Measurements from ENCODE around the gene MUTYH. TPM values are rescaled to one million over a fixed set of nuclear protein-coding genes. Genes with fewer than 3 reads are reported as not detected.

Gene MUTYH
- total and polyA plus RNA-seq, 8 donors, result 9.5 to 44.2 (median 12.8) TPM

DNA sequence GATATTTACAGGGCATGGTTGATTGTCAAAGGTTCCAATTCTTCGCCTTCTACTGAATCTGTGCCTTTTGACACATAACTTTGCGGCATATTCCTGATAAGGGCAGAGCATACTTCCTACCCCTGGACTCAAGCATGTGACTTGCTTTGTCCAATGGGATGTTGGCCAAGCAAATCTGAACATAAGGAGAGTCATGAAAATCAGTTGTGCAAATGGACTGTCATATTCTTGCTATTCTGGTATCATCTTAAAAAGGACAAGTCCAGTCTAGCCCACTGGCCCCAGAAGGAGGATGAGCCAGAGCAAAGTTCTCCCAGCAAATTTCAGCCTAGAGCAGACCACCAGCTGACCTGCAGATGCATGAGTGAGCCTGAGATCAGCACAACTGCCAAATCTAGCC, 41.0 kb upstream of the MUTYH start:
- TF ChIP-seq, protein P1, sequence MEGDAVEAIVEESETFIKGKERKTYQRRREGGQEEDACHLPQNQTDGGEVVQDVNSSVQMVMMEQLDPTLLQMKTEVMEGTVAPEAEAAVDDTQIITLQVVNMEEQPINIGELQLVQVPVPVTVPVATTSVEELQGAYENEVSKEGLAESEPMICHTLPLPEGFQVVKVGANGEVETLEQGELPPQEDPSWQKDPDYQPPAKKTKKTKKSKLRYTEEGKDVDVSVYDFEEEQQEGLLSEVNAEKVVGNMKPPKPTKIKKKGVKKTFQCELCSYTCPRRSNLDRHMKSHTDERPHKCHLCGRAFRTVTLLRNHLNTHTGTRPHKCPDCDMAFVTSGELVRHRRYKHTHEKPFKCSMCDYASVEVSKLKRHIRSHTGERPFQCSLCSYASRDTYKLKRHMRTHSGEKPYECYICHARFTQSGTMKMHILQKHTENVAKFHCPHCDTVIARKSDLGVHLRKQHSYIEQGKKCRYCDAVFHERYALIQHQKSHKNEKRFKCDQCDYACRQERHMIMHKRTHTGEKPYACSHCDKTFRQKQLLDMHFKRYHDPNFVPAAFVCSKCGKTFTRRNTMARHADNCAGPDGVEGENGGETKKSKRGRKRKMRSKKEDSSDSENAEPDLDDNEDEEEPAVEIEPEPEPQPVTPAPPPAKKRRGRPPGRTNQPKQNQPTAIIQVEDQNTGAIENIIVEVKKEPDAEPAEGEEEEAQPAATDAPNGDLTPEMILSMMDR (IDR thresholded peaks at IDR 0.05), result no peak
- no peaks in the 10 kb centered on the region for H3K27me3 ChIP-seq
- H3K36me3 ChIP-seq, result no peaks in the 10 kb centered on the region
- intact Hi-C loops (cut with DNase I), result no loop called here
- H3K4me1 ChIP-seq, result no peaks in the 10 kb centered on the region
- H3K27ac ChIP-seq, result no peak overlapping the region
- no peaks in the 10 kb centered on the region for H3K9me3 ChIP-seq
- DNase-seq (no peak), FAIRE-seq (no peak), ATAC-seq (no peak)
- WGBS, 2 donors, result 92 to 93% methylated on average over 2 of the region's 2 CpGs
- H3K4me3 ChIP-seq, result no peak overlapping the region

DNA sequence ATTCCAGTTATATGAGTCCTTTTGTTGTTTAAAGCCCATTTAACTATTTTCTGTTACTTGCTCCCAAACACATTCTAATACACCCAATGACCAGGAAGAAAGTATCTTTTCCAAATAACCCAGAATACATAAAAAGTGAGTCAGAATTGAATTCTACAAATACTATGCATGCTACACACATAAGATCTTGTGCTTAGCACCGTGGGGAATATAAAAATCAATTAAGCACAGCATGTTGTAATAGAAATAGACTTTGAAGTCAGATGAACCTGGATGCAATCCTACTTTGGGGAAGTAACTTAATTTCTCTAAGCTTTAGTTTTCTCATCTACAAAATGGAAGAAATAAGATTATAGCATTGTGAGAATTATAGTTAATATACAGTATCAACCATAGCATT, 40.5 kb upstream of the MUTYH start:
- Histone ChIP-seq H3K27me3 (no peaks in the 10 kb centered on the region), H3K4me1 (no peaks in the 10 kb centered on the region), H3K36me3 (no peaks in the 10 kb centered on the region), H3K27ac (no peak overlapping the region), H3K9me3 (no peaks in the 10 kb centered on the region), H3K4me3 (no peak overlapping the region)
- intact Hi-C loops (cut with DNase I), result no loop called here
- WGBS, 2 donors, result 79 to 85% methylated on average over 1 of the region's 1 CpG
- DNase-seq (no peak), FAIRE-seq (no peak), ATAC-seq (no peak)
- TF ChIP-seq, protein P1 (IDR thresholded peaks at IDR 0.05), result no peak

DNA sequence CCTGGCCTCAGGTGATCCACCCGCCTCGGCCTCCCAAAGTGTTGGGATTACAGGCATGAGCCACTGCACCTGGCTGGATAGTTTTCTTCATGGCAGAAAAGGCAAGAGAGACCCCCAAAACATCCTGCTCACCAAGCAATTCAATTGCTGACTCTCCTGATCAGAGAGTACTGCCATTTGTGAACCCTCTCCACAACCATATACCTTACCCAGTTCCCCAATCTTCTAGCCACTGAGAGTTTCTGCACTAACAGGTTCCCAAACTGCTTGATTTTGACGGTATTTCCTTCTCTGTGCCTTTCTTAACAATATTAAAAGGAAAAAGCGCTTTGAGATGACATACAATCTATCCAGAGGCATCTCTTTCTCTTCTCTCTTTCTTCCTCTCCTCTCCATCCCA, 39.9 kb upstream of the MUTYH start:
- H3K4me3 ChIP-seq, result no peak overlapping the region
- no peaks in the 10 kb centered on the region for H3K9me3 ChIP-seq
- H3K4me1 ChIP-seq, result no peaks in the 10 kb centered on the region
- ATAC-seq (no peak), DNase-seq (no peak), FAIRE-seq (no peak)
- WGBS, 2 donors, result 89 to 90% methylated on average over 4 of the region's 4 CpGs
- H3K27me3 ChIP-seq, result no peaks in the 10 kb centered on the region
- intact Hi-C loops (cut with DNase I), result no loop called here
- no peaks in the 10 kb centered on the region for H3K36me3 ChIP-seq
- H3K27ac ChIP-seq, result no peak overlapping the region
- TF ChIP-seq, protein P1 (IDR thresholded peaks at IDR 0.05), result no peak

GRCh38 chr1:45379524-45379923, 39.3 kb upstream of the MUTYH start:
- ATAC-seq (no peak), DNase-seq (no peak), FAIRE-seq (no peak)
- Histone ChIP-seq H3K4me1 (no peaks in the 10 kb centered on the region), H3K4me3 (no peak overlapping the region), H3K36me3 (no peaks in the 10 kb centered on the region), H3K27me3 (no peaks in the 10 kb centered on the region), H3K9me3 (no peaks in the 10 kb centered on the region), H3K27ac (no peak overlapping the region)
- WGBS, 2 donors, result 93 to 96% methylated on average over 6 of the region's 6 CpGs
- TF ChIP-seq, protein P1 (IDR thresholded peaks at IDR 0.05), result no peak
- intact Hi-C loops (cut with DNase I), result no loop called here

GRCh38 chr1:45378184-45378583, 37.9 kb upstream of the MUTYH start:
- ATAC-seq (no peak), FAIRE-seq (no peak), DNase-seq (no peak)
- H3K27me3 ChIP-seq, result no peaks in the 10 kb centered on the region
- no peak overlapping the region for H3K27ac ChIP-seq
- intact Hi-C loops (cut with DNase I), result no loop called here
- H3K9me3 ChIP-seq, result no peaks in the 10 kb centered on the region
- TF ChIP-seq, protein P1 (IDR thresholded peaks at IDR 0.05), result no peak
- H3K4me1 ChIP-seq, result peaks cover 0 to 7% (median 4%) of the 10 kb centered on the region in 3 donors
- no peaks in the 10 kb centered on the region for H3K36me3 ChIP-seq
- no peak overlapping the region for H3K4me3 ChIP-seq
